BJ (cell line): ENCODE data around the gene NAA16. TPM values are rescaled to one million over a fixed set of nuclear protein-coding genes. Genes with fewer than 3 reads are reported as not detected.
"Not testable (repeated sequence)": the region's sequence is repeated elsewhere in the genome, so short reads cannot be mapped to it uniquely, and the experiment has no call there.

Experiments
- CTCF ChIA-PET: fragments of 350-600 bp; formaldehyde crosslinking; extraction: SDS; loops from one replicate; lab custom pipeline; 2021; ENCODE audit warnings: antibody characterized with exemption, inconsistent platforms; lab: Yijun Ruan, JAX
- POLR2A ChIA-PET: fragments of 300-600 bp; sonication (Branson Sonifier 250); formaldehyde crosslinking; extraction: SDS; loops from one replicate; lab custom pipeline; 2021; ENCODE audit warnings: antibody characterized with exemption; lab: Charles Lee
- DNase-seq: peaks from one replicate; pipeline ENCODE4 v3.0.0-alpha.2; 2011; ENCODE audit warnings: low read depth
- H3K27me3 ChIP-seq: 2 replicates; pipeline ENCODE4 v1.6.0; 2011; ENCODE audit warnings: low read length; ENCODE audit not compliant: control insufficient read depth, insufficient read depth
- H3K36me3 ChIP-seq: 2 replicates; pipeline ENCODE4 v1.5.1; 2011; ENCODE audit warnings: low read length; ENCODE audit not compliant: control insufficient read depth, insufficient read depth
- H3K4me3 ChIP-seq: 2 replicates; pipeline ENCODE4 v1.5.1; 2011; ENCODE audit warnings: low read depth, mild to moderate bottlenecking, control low read depth, low read length
- polyA plus RNA-seq: library from polyadenylated mRNA; depleted of rRNA; stranded (reverse); fragments of >200 nt; gene quantifications from 2 replicates; pipeline ENCODE4 v1.2.3, GENCODE V29; 2011
- TF ChIP-seq, protein P1 (sequence below): IDR thresholded peaks from 2 replicates; pipeline ENCODE4 v1.5.1; 2011; ENCODE audit warnings: low read depth, mild to moderate bottlenecking, control low read depth, inconsistent platforms, low read length, moderate library complexity; ENCODE audit not compliant: insufficient read depth

The NAA16 gene
- polyA plus RNA-seq, 1 experiment = 4.8 TPM

DNA sequence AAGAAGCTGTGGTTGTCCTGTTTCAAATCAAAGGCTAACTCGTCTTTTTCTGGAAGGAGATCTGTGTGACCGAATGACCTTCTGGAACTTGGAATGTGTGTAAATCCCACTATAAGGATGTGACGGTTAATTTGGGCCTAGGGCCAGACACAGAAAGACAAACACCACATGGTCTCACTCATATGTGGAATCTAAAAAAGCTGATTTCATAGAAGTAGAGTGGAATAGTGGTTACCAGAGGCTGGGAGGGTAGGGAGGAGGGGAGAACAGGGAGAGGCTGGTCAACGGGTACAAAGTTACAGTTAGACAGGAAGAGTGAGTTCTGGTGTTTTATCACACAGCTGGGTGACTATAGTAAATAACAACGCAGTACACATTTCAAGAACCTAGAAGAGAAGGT is 107.0 kb downstream of the NAA16 start:
- H3K36me3 ChIP-seq = no peaks in the 10 kb centered on the region
- CTCF ChIA-PET = interaction anchor here (0.6 to 1.0 kb wide), 2 partner anchors 103 to 235 kb away, joined by 3 read pairs; no protein-coding TSS in a partner anchor
- H3K4me3 ChIP-seq = no peak overlapping the region
- POLR2A ChIA-PET = no interaction called here
- DNase-seq = peak; percentile 83
- TF ChIP-seq, protein P1, sequence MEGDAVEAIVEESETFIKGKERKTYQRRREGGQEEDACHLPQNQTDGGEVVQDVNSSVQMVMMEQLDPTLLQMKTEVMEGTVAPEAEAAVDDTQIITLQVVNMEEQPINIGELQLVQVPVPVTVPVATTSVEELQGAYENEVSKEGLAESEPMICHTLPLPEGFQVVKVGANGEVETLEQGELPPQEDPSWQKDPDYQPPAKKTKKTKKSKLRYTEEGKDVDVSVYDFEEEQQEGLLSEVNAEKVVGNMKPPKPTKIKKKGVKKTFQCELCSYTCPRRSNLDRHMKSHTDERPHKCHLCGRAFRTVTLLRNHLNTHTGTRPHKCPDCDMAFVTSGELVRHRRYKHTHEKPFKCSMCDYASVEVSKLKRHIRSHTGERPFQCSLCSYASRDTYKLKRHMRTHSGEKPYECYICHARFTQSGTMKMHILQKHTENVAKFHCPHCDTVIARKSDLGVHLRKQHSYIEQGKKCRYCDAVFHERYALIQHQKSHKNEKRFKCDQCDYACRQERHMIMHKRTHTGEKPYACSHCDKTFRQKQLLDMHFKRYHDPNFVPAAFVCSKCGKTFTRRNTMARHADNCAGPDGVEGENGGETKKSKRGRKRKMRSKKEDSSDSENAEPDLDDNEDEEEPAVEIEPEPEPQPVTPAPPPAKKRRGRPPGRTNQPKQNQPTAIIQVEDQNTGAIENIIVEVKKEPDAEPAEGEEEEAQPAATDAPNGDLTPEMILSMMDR = no peak
- H3K27me3 ChIP-seq = peaks cover 2% of the 10 kb centered on the region; the same call in 1 of the 2 replicates

GRCh38 chr13:41418731-41419130 is 107.7 kb downstream of the NAA16 start:
- CTCF ChIA-PET = interaction anchor here (1.1 to 1.5 kb wide), 2 partner anchors 84 to 234 kb away, joined by 3 read pairs; no protein-coding TSS in a partner anchor
- TF ChIP-seq, protein P1 = no peak
- no peak for DNase-seq
- POLR2A ChIA-PET = no interaction called here
- Histone ChIP-seq H3K4me3 (no peak overlapping the region), H3K27me3 (peaks cover 2% of the 10 kb centered on the region; the same call in 1 of the 2 replicates), H3K36me3 (no peaks in the 10 kb centered on the region)

GRCh38 chr13:41419206-41419605 is 108.1 kb downstream of the NAA16 start:
- TF ChIP-seq, protein P1 = no peak
- ChIA-PET POLR2A (no interaction called here), CTCF (interaction anchor here (1.1 to 1.5 kb wide), 2 partner anchors 83 to 234 kb away, joined by 3 read pairs; no protein-coding TSS in a partner anchor)
- no peaks in the 10 kb centered on the region for H3K36me3 ChIP-seq
- no peak overlapping the region for H3K4me3 ChIP-seq
- DNase-seq = no peak
- peaks cover 2% of the 10 kb centered on the region; the same call in 1 of the 2 replicates for H3K27me3 ChIP-seq

DNA sequence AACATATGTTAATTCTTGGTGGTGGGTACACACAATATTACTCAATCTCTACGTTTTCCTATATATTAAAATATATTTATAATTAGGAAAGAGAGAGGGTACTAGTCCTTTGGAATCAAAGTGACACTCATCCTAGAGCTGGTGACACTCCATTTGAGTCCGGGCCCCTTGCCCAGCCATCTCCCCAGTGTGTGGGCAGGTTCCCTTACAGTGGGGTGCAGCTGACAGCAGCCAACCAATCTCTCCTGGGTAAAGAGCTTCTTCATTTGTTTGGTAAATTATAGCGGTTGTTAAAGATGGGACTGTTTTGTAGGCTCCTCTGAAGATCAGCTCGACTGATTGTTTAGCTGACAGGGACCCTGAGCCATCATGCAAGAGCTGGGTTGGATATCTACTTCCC is 109.1 kb downstream of the NAA16 start:
- CTCF ChIA-PET = interaction anchor here (0.6 to 1.5 kb wide), 4 partner anchors 8 to 228 kb away, joined by 3 to 4 read pairs (median 4); no protein-coding TSS in a partner anchor
- POLR2A ChIA-PET = no interaction called here

DNA sequence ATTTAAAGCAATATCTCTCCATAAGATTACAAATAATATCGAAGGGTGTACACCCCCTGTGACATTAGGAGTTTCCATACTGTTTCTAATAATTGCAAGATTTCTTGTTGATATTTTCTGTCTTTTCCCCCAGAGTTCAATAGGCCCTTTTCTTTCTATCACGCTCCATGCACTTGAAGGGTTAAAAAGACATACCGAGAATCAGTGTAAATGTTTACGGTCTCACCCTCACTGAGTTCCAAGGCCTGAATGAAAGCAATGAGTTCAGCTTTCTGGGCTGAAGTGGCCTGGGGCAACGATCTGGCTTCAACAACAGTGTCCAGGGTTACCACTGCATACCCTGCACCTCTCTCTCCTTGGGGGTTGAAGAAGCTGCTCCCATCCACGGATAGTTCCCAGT is 110.3 kb downstream of the NAA16 start:
- DNase-seq, POLR2A ChIA-PET, H3K27me3 ChIP-seq, H3K4me3 ChIP-seq, H3K36me3 ChIP-seq: not testable (repeated sequence)
- CTCF ChIA-PET = interaction anchor here (1.4 kb wide), 1 partner anchor 9 kb away, joined by 3 read pairs; no protein-coding TSS in a partner anchor

More for the DNA sequence above, 109.1 kb downstream of the NAA16 start:
- TF ChIP-seq, protein P1 = no peak
- no peak for DNase-seq
- H3K27me3 ChIP-seq = peaks cover 2% of the 10 kb centered on the region; the same call in 1 of the 2 replicates
- no peaks in the 10 kb centered on the region for H3K36me3 ChIP-seq
- no peak overlapping the region for H3K4me3 ChIP-seq

GRCh38 chr13:41421983-41422382 is 110.9 kb downstream of the NAA16 start:
- DNase-seq, H3K4me3 ChIP-seq, H3K27me3 ChIP-seq, POLR2A ChIA-PET, H3K36me3 ChIP-seq: not testable (repeated sequence)
- CTCF ChIA-PET = interaction anchor here (1.4 kb wide), 1 partner anchor 10 kb away, joined by 3 read pairs; no protein-coding TSS in a partner anchor

DNA sequence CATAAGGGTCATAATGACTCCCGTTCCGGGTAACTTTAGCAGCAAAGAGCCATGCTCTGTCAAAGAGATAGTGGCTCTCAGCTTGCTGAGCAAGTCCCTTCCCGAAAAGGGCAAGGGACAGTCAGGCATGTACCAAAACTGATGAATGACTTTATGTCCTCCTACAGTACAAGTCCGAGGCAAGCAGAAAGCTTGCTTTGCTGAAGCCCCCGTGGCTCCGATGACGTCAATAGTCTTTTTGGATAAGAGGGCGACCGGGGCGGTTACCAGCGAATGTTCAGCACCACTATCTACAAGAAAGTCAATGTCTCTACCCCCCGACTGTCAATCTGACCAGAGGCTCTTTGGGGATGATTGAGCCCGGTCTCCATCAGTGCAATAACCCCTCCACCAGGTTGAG is 112.2 kb downstream of the NAA16 start:
- POLR2A ChIA-PET, H3K4me3 ChIP-seq, H3K27me3 ChIP-seq, H3K36me3 ChIP-seq, DNase-seq: not testable (repeated sequence)
- CTCF ChIA-PET = interaction anchor here (1.5 kb wide), 1 partner anchor 10 kb away, joined by 4 read pairs; no protein-coding TSS in a partner anchor

- H3K27me3 ChIP-seq, H3K36me3 ChIP-seq, DNase-seq, H3K4me3 ChIP-seq, POLR2A ChIA-PET: not testable (repeated sequence)
- CTCF ChIA-PET = interaction anchor here (0.6 to 1.5 kb wide), 2 partner anchors 8 to 92 kb away, joined by 4 read pairs; no protein-coding TSS in a partner anchor
Observed at GRCh38 chr13:41424675-41425074, 113.6 kb downstream of the NAA16 start.
